HL-60 (cell line): ENCODE measurements around the gene CUTA.

Experiments
- DNase-seq, 2 experiments: peaks; one replicate each; pipeline ENCODE4 v3.0.0-alpha.2; 2010 to 2020; ENCODE audit warnings: low read depth in 1 of 2, low spot score in 1 of 2
- H3K27ac ChIP-seq: fragments of 250-450 bp; sonication (Bioruptor Pico); replicated peaks from 2 replicates; pipeline ENCODE4 v1.5.1; 2020; ENCODE audit warnings: mild to moderate bottlenecking, moderate library complexity
- H3K27me3 ChIP-seq: fragments of 250-450 bp; sonication (Bioruptor Pico); 2 replicates; pipeline ENCODE4 v1.5.1; 2021; ENCODE audit warnings: mild to moderate bottlenecking, moderate library complexity; ENCODE audit not compliant: insufficient read depth, poor library complexity, severe bottlenecking
- H3K4me3 ChIP-seq: replicated peaks from 2 replicates; pipeline ENCODE4 v1.5.1; 2011; ENCODE audit warnings: mild to moderate bottlenecking, control low read depth, low read length; ENCODE audit not compliant: insufficient read depth
- GABPA ChIP-seq: IDR thresholded peaks from 2 replicates; pipeline ENCODE4 v1.6.1; 2012; ENCODE audit warnings: low read depth
- POLR2AphosphoS5 ChIP-seq: IDR thresholded peaks from 2 replicates; pipeline ENCODE4 v1.6.1; 2012; ENCODE audit warnings: low read depth
- SPI1 ChIP-seq: IDR thresholded peaks from 2 replicates; pipeline ENCODE4 v1.6.1; 2012; ENCODE audit warnings: low read depth, mild to moderate bottlenecking, borderline replicate concordance
- TF ChIP-seq, protein P1 (sequence below): IDR thresholded peaks from one replicate; pipeline ENCODE4 v1.5.1; 2011; ENCODE audit warnings: low read length, control low read depth, inconsistent platforms; ENCODE audit not compliant: insufficient read depth
- TF ChIP-seq, protein P2 (sequence below): IDR thresholded peaks from 2 replicates; pipeline ENCODE4 v1.6.1; 2012; ENCODE audit warnings: low read depth; ENCODE audit not compliant: insufficient replicate concordance

CUTA gene

GRCh38 chr6:33410711-33411631 lies 6.9 kb downstream of the CUTA start, which contains the start of gene PHF1:
TSS of gene PHF1 (plus strand) at chr6:33411014. CDS start at chr6:33412264, 1,250 bp downstream.
- Histone ChIP-seq H3K4me3 (peak within 1 kb of the TSS; percentile 69), H3K27me3 (no peaks in the 10 kb centered on the region), H3K27ac (peak within 1 kb of the TSS; percentile 93)
- DNase-seq: no peak
- TF ChIP-seq POLR2AphosphoS5: no peak
- no peak for TF ChIP-seq SPI1
- TF ChIP-seq, protein P1, sequence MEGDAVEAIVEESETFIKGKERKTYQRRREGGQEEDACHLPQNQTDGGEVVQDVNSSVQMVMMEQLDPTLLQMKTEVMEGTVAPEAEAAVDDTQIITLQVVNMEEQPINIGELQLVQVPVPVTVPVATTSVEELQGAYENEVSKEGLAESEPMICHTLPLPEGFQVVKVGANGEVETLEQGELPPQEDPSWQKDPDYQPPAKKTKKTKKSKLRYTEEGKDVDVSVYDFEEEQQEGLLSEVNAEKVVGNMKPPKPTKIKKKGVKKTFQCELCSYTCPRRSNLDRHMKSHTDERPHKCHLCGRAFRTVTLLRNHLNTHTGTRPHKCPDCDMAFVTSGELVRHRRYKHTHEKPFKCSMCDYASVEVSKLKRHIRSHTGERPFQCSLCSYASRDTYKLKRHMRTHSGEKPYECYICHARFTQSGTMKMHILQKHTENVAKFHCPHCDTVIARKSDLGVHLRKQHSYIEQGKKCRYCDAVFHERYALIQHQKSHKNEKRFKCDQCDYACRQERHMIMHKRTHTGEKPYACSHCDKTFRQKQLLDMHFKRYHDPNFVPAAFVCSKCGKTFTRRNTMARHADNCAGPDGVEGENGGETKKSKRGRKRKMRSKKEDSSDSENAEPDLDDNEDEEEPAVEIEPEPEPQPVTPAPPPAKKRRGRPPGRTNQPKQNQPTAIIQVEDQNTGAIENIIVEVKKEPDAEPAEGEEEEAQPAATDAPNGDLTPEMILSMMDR: no peak
- no peak for TF ChIP-seq GABPA
- TF ChIP-seq, protein P2, sequence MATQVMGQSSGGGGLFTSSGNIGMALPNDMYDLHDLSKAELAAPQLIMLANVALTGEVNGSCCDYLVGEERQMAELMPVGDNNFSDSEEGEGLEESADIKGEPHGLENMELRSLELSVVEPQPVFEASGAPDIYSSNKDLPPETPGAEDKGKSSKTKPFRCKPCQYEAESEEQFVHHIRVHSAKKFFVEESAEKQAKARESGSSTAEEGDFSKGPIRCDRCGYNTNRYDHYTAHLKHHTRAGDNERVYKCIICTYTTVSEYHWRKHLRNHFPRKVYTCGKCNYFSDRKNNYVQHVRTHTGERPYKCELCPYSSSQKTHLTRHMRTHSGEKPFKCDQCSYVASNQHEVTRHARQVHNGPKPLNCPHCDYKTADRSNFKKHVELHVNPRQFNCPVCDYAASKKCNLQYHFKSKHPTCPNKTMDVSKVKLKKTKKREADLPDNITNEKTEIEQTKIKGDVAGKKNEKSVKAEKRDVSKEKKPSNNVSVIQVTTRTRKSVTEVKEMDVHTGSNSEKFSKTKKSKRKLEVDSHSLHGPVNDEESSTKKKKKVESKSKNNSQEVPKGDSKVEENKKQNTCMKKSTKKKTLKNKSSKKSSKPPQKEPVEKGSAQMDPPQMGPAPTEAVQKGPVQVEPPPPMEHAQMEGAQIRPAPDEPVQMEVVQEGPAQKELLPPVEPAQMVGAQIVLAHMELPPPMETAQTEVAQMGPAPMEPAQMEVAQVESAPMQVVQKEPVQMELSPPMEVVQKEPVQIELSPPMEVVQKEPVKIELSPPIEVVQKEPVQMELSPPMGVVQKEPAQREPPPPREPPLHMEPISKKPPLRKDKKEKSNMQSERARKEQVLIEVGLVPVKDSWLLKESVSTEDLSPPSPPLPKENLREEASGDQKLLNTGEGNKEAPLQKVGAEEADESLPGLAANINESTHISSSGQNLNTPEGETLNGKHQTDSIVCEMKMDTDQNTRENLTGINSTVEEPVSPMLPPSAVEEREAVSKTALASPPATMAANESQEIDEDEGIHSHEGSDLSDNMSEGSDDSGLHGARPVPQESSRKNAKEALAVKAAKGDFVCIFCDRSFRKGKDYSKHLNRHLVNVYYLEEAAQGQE: no peak

DNA sequence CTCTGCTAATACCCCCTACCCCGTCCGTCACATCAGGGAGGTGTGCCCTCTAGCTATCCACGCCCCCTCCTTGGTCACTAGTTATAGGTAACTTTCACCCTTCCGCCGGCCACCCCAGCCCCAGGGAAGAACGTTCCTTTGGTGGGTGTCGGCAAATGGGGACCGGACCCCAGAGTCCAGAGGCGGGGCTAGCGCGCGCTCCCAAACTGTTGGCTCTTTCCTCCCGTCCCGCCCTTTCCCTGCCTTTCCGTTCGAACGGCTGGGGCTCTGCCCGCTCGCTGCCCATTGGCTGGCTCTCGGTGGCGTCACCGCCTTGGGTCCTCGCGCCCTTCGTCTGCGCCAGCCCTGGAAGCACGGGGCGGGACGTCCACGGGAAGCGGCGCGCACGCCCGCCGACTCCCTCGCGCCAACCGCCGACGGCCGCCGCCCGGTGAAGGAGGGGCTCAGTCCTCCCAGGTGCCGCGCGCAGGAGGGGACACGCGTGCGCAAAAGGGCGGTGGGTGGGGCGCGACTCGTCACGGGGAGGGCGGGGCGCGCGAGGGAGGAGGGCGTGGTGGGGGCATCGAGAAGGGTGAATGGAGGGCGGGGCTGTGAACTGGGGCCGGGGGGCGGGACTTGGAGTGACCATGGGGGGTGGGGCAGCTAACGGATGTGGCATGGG lies 7.7 kb downstream of the CUTA start:
- peak; percentile 93 for TF ChIP-seq POLR2AphosphoS5
- no peak for TF ChIP-seq GABPA
- peak overlapping the region; percentile 69 for H3K4me3 ChIP-seq
- peak; percentile 95 to 98 for DNase-seq
- no peaks in the 10 kb centered on the region for H3K27me3 ChIP-seq
- peak overlapping the region; percentile 93 for H3K27ac ChIP-seq

GRCh38 chr6:33407132-33407718 lies 10.7 kb downstream of the CUTA start:
- Histone ChIP-seq H3K27ac (no peak overlapping the region), H3K27me3 (no peaks in the 10 kb centered on the region), H3K4me3 (no peak overlapping the region)
- peak in 1 of 2 experiments; percentile 30 for DNase-seq
- TF ChIP-seq POLR2AphosphoS5 (no peak), SPI1 (no peak), GABPA (no peak)
- TF ChIP-seq, protein P2: no peak
- TF ChIP-seq, protein P1: no peak

- no peak for DNase-seq
- TF ChIP-seq, protein P2: no peak
- TF ChIP-seq POLR2AphosphoS5: no peak
- TF ChIP-seq GABPA: no peak
- TF ChIP-seq, protein P1: no peak
- no peak for TF ChIP-seq SPI1
Measured at GRCh38 chr6:33406126-33406525, 11.8 kb downstream of the CUTA start.

More at GRCh38 chr6:33406126-33406525, 11.8 kb downstream of the CUTA start:
- H3K27ac ChIP-seq: no peak overlapping the region
- no peak overlapping the region for H3K4me3 ChIP-seq
- no peaks in the 10 kb centered on the region for H3K27me3 ChIP-seq
